ENCODE results near the gene CEP97. TPM values are rescaled to one million over a fixed set of nuclear protein-coding genes. Genes with fewer than 3 reads are reported as not detected.

CEP97 gene
- total and polyA plus RNA-seq, 7 donors = 1.6 to 12.5 (median 6.3) TPM

GRCh38 chr3:101709126-101709525 lies 15.3 kb upstream of the CEP97 start:
- 77 to 83% (median 81%) methylated on average over 4 of the region's 4 CpGs for WGBS, 3 donors
- H3K27me3 ChIP-seq (ENCODE audit: insufficient read depth in 3 of 3, low read length in 2 of 3) = no peaks in the 10 kb centered on the region
- no peak overlapping the region for H3K4me3 ChIP-seq
- no peak overlapping the region for H3K27ac ChIP-seq
- DNase-seq = no peak
- no peaks in the 10 kb centered on the region for H3K36me3 ChIP-seq (ENCODE audit: insufficient read depth in 1 of 2, low read depth in 1 of 2)
- H3K4me1 ChIP-seq = no peaks in the 10 kb centered on the region
- intact Hi-C loops (cut with DNase I) = no loop called here
- TF ChIP-seq CTCF (IDR thresholded peaks at IDR 0.05) = no peak
- H3K9me3 ChIP-seq = no peaks in the 10 kb centered on the region
- ATAC-seq = no peak

GRCh38 chr3:101718455-101718854 lies 6.0 kb upstream of the CEP97 start:
- Histone ChIP-seq H3K9me3 (no peaks in the 10 kb centered on the region), H3K4me1 (peaks cover 10% of the 10 kb centered on the region), H3K4me3 (no peak overlapping the region), H3K27me3 (ENCODE audit: insufficient read depth in 3 of 3, low read length in 2 of 3) (no peaks in the 10 kb centered on the region), H3K27ac (no peak overlapping the region), H3K36me3 (ENCODE audit: insufficient read depth in 1 of 2, low read depth in 1 of 2) (no peaks in the 10 kb centered on the region)
- intact Hi-C loops (cut with DNase I) = no loop called here
- no peak for ATAC-seq
- 73 to 94% (median 81%) methylated on average over 1 of the region's 1 CpG for WGBS, 3 donors
- no peak for TF ChIP-seq CTCF (IDR thresholded peaks at IDR 0.05)
- DNase-seq = no peak

GRCh38 chr3:101719604-101720185 lies 4.7 kb upstream of the CEP97 start:
- Histone ChIP-seq H3K36me3 (ENCODE audit: insufficient read depth in 1 of 2, low read depth in 1 of 2) (no peaks in the 10 kb centered on the region), H3K4me3 (no peak overlapping the region), H3K4me1 (peaks cover 15% of the 10 kb centered on the region), H3K27me3 (ENCODE audit: insufficient read depth in 3 of 3, low read length in 2 of 3) (no peaks in the 10 kb centered on the region), H3K9me3 (no peaks in the 10 kb centered on the region), H3K27ac (no peak overlapping the region)
- TF ChIP-seq CTCF (IDR thresholded peaks at IDR 0.05) = no peak
- intact Hi-C loops (cut with DNase I) = loop anchor here in 1 of 2 donors (5.0 kb wide), 1 partner anchor 32 kb away; the partner anchor contains the start of gene RPL24
- no peak for DNase-seq
- ATAC-seq = no peak
- WGBS, 3 donors = 96 to 100% (median 99%) methylated on average over 3 of the region's 3 CpGs

GRCh38 chr3:101720851-101721840 lies 3.3 kb upstream of the CEP97 start:
- intact Hi-C loops (cut with DNase I) = loop anchor here in 1 of 2 donors (5.0 kb wide), 1 partner anchor 34 kb away; the partner anchor contains the start of gene RPL24
- H3K36me3 ChIP-seq (ENCODE audit: insufficient read depth in 1 of 2, low read depth in 1 of 2) = no peaks in the 10 kb centered on the region
- TF ChIP-seq CTCF (IDR thresholded peaks at IDR 0.05) = no peak
- no peak overlapping the region for H3K27ac ChIP-seq
- H3K9me3 ChIP-seq = no peaks in the 10 kb centered on the region
- no peak for ATAC-seq
- no peak overlapping the region for H3K4me3 ChIP-seq
- H3K4me1 ChIP-seq = peaks cover 20% of the 10 kb centered on the region
- DNase-seq = no peak
- no peaks in the 10 kb centered on the region for H3K27me3 ChIP-seq (ENCODE audit: insufficient read depth in 3 of 3, low read length in 2 of 3)
- 34 to 38% (median 37%) methylated on average over 10 of the region's 10 CpGs for WGBS, 3 donors
